GM18909 (cell line): ENCODE measurements around the gene TIE1.

ENCODE experiments used
- ATAC-seq: cut with Tn5 transposase; IDR thresholded peaks from one replicate; pipeline ENCODE4 v1.9.1; 2021; ENCODE audit warnings: mild to moderate bottlenecking; ENCODE audit not compliant: unreplicated experiment, poor library complexity

The TIE1 gene

DNA sequence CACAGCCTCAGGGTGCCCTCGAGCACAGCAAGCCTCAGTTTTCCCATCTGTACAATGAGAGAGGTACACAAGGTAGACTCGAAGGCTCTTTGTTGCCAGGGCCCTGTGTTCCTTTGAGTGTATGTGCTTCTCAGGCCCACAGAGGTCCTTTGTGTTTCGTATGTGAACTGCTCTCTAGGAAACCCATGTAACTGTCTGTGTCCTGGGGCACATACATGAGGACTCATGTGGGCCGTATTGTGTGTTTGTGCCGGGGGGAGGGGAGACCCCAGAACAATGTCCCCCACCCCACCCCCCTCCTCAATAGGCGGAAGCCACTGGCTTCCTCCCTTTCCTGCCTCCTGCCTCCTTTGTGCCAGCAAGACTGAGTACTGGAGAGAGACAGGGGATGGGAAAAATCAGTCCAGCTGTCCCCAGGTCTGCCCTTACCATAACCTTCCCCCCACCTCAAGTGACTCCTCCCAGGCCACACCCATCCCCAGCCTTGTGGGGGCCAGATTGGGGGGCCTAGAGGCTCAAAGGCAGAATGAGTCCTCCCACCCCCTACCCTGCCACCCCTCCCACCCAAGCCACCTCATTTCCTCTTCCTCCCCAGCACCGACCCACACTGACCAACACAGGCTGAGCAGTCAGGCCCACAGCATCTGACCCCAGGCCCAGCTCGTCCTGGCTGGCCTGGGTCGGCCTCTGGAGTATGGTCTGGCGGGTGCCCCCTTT is at the start of gene TIE1:
Gene TIE1 (plus strand): TSS at position 605 of the 717 bp plus-strand sequence. CDS start 90 bp downstream, at position 695.
- no peak for ATAC-seq

- no peak for ATAC-seq
These were observed 49.8 kb upstream of the TIE1 start for GRCh38 chr1:43251024-43251423.

DNA sequence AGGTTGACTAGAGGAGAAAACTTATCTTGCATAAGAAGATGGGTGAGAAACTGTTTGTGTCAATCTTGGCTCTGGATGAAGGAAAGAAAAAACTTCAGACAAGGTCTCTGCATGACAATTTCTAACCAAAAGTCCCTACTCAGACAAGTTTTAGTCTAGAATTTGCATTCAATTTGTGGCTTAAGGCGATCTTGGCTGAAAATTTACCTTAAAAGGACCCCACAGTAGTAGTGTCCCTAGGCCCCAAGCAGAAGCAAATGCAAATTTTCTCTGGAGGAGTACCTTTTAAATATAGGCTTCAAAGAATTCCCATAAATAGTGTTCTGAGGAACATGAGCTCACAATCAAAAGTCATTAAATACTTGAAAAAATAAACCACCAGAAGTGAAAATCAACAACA is 48.6 kb upstream of the TIE1 start:
- no peak for ATAC-seq

DNA sequence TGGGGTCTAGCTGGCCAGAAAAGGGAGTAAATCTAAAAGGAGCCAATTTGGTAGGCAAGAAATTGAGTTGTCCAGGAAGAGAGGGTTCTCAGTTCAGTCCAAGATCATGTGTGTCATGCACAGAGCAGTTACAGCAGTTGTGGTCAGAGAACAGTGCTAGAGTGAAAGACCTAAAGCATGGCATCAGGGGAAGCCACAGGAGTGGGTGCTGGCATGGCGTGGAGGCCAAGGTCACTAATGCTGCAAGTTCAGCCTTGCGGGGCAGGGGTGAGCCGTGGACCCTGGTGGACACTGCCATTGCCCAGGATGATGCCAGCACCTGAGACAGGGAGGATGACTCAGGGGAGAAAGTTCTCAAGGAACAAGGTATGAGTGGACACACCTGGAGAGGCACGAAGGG is 47.6 kb upstream of the TIE1 start:
- no peak for ATAC-seq

DNA sequence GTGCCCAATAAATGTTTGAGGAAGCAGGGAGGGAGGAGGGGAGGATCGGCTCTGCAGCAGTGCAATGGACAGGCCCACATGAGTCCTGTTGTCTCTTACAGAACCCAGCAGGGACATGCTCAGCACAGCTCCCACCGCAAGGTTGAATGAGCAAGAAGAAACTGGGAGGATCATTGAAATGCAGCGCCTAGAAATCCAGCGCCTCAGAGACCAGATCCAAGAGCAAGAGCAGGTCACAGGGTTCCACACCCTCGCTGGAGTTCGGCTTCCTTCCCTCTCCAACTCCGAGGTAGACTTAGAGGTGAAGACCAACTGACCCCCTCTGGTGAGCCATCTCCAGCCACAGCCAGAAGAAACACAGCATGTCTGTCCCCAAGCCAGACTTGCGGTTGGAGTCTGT is 46.9 kb upstream of the TIE1 start:
- ATAC-seq = no peak

DNA sequence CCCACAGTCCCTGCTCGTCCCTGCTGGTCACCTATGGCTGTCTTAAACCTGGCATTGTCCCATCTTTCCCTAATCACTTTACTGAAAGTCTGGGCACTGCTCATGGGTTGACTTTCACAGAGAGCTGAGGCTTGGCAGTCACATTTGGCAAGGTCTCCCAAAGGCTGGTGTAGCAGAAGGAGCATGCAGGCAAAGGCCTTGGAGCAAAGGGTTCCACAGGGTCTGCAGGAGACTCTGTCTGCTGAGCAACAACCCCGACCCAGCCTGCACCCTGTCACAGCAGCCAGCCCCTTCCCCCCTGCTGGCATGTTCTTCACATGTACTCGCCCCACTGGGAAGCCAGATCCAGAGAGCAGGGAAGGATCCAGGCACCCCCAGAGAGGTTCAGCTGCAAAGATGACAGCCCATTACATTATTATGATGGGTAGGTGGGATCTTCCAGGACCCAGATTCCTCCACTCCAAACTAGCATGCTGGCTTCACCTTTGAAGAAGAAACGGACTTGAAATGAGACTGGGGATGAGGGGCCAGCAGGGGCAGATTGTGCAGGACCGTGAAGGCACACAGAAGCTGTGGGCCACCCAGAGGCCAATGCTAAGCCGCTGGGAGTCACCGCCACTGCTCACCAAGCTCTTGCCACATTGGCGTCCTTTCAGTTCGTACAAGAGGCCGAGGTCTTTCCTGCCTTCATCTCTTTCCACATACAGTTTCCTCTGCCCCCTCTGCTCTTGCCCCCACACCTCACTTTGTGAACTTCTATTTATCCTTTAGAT is 45.2 kb upstream of the TIE1 start:
- no peak for ATAC-seq

GRCh38 chr1:43256675-43257570 is 43.9 kb upstream of the TIE1 start:
- no peak for ATAC-seq

- no peak for ATAC-seq
These were observed 42.4 kb upstream of the TIE1 start for GRCh38 chr1:43258370-43258769.

DNA sequence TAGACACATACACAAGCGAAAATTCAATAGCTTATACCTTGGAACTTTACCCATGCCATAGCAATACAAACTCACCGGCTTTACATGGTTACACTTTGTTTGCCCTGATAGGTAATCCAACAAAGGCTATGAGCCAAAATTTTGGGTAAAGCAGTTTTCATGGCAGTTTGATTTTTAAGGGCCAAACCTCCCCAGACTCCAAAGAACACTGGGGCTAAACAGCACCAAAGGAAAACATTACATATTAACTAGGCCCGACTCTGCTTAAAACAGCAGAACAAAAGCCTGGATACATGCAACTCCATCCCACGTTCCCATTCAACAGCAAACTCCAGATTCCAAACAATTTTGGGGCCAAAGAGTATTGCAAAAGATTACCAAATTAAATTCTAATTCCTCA is 35.4 kb upstream of the TIE1 start:
- no peak for ATAC-seq

- ATAC-seq = no peak
These were observed 33.9 kb upstream of the TIE1 start for GRCh38 chr1:43266881-43267280.

DNA sequence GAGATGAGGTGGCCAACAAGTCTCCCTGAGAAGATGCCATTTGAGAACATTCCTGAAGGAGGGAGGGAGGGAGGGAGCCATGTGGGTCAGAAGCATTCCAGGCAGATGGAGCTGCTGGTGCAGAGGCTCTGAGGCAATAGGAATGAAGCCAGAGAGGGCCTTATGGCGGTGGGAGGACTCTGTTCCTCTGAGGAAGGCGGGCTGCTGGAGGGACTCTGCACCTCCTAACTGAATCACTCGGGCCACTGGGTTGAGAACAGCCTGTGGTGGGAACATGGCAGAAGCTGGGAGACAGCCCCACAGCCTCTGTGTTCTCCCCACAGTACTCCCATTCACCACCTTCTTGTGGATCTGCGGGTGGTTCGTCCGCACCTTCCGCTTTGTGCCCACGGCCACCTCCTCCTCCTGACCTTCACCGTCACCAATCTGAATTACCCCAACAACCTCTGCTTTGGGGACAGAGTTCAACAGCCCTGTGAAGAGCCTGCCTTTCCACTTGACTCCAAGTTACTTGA is 33.4 kb upstream of the TIE1 start:
- no peak for ATAC-seq

GRCh38 chr1:43267818-43268425 is 32.9 kb upstream of the TIE1 start:
- ATAC-seq = no peak

GRCh38 chr1:43269627-43270375 is 31.0 kb upstream of the TIE1 start, which contains the start of gene TMEM125:
TMEM125 (plus strand) TSS chr1:43269983; CDS start chr1:43272723, 2,740 bp downstream.
- no peak for ATAC-seq

DNA sequence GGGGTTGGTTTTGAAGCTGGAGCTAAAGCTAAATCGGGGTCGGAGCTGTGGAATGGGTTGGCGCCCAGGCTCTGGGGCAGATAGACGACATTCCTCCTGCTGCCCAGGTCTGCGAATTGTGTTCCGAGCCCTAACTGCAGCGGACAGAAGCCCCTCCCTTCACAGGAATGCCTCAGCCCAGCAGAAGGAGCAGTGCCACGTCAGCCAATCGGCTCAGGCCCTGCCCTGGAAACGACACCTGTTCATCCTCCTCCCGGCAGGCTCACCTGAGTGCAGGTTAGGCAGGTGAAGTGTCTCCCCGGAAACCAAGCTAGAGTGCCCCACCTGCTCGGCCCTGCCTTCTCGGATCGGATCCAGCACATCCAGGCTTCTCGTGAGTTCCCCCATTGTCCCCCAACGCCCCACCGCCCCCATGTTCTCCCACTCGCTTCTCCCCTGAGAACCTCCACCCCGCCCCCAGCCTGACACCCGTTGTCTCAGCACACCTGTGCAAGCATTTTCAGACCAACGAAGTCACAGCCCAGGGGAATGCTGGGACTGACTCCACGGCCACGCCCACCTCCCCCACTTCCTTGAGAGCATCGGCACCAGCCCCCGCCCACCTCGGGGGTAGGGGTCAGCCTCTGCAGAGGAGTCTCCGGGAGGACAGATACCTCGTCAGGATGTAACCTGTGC is 30.2 kb upstream of the TIE1 start:
- no peak for ATAC-seq

DNA sequence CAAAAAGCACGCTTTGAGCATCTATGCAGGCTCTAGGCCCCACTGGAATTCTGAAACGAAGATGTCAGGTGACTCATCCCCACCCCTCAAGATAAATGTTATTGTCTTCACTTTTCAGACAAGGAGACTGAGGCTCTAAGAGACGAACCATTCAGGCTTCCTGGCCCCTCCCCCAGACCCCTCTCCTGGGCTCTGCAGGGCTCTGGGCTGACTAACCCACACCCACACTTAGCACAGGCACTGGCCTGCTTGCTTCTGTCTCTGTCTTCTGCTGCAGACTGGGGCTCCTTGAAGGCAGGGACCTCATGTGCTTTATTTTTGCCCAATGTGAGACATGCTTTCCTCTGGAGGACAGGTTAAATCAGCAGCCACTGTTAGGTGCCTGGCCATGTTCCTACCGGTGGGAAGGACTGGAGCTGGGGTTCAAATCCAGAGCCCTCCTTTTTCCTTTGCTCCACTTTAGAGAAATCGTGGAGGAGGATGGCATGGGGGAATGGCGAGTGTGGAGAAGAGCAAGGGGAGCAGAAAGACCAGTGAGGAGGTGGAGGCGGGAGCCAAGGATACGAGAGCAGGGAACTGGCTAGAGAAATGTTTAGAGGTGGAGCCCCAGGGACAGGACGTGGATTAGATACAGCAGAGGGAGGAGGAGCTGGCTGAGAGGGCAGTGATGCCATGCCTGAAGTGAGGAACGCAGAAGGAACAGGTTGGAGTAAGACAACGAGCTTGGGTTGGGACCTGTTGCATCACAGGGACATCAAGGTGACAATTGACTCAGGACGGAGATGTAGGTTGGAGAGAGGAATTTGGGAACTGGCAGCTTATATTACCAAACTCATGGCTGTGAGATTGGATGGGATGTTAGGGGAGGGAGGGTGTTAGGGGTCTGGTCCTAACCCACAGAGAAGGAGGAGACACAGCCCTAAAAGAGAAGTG is 29.3 kb upstream of the TIE1 start:
- no peak for ATAC-seq

DNA sequence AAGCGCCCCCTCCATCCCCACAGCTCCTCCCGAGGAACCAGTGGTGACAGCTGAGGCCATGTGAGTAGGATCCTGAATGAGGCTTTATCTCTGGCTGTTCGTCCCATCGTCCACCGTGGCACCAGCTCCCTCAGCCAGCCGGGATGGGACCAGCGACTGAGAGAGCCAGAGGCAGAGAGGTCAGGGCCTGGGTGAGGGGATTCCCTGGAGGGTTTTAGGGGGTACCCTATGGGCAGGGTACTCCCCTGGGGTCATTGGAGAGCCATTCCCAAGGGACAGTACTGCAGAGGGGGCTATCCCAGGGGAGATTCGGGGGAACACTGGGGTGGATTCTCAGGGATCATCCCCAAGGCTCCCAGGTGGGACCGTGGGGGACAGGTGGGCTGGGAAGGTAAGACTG is 28.6 kb upstream of the TIE1 start:
- ATAC-seq = no peak

DNA sequence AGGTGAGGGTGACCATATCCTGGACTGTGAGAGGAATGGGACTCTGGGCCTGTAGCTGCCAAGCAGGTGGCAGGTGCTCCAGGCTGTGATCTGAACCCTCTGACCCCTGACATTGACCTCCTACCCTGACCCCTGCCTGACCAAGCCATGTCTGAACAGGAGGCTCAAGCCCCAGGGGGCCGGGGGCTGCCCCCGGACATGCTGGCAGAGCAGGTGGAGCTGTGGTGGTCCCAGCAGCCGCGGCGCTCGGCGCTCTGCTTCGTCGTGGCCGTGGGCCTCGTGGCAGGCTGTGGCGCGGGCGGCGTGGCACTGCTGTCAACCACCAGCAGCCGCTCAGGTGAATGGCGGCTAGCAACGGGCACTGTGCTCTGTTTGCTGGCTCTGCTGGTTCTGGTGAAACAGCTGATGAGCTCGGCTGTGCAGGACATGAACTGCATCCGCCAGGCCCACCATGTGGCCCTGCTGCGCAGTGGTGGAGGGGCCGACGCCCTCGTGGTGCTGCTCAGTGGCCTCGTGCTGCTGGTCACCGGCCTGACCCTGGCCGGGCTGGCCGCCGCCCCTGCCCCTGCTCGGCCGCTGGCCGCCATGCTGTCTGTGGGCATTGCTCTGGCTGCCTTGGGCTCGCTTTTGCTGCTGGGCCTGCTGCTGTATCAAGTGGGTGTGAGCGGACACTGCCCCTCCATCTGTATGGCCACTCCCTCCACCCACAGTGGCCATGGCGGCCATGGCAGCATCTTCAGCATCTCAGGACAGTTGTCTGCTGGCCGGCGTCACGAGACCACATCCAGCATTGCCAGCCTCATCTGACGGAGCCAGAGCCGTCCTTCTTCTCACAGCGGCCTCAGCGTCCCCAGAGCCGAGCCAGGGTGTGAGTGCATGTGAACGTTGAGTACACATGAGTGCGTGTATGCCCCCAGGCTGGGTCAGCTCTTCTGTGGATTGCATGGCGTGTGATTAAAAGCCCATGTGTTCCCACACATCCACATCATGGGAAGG is 27.9 kb upstream of the TIE1 start:
- no peak for ATAC-seq
